Activated CD4-positive, CD25-positive, alpha-beta regulatory T cell treated with anti-CD3 and anti-CD28 coated beads, Interleukin-2, amount 50 U/mL, for 72 hours (primary cell): ENCODE measurements around the gene CDH23.

Source experiments
- DNase-seq: peaks from one replicate; pipeline ENCODE4 v3.0.0; 2021

The CDH23 gene

DNA sequence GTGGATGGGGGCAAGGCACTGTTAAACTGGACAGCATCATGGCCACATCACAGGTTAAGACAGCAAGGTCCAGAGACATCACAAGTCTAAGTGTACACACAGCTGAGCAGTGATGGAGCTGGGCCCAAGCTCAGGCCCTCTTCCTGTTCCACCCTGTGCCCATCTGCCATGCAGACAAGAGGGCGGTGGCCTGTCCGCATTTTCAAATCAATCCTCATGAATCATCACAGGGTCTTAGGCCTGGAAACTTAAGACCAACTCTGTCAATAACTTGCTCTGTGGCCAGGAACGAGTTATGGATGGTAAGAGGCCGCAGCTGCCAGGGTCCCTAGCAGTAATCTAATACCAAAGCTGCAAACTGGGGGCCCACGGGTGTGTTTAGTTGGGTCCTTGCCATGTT lies 319.7 kb downstream of the CDH23 start:
- no peak for DNase-seq

DNA sequence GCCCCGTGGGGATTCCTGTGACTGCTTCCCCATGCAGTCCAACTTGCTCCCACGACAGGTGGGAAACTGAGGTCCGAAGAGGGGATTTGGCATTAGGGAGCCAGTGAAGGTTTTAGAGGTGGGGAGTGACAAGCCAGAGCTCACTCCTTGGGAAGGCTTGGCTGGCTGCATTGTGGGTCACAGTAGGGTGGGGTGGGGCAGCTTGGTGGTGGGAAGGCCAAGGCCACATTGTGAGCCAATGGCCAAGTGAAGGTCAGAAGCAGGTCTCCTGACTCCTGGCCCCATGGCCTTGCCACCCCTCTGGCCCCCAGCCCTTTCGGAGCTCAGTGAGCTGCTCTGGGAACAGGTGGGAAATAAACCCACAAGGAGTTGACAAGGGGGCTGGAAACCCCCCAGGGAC lies 320.3 kb downstream of the CDH23 start:
- no peak for DNase-seq

DNA sequence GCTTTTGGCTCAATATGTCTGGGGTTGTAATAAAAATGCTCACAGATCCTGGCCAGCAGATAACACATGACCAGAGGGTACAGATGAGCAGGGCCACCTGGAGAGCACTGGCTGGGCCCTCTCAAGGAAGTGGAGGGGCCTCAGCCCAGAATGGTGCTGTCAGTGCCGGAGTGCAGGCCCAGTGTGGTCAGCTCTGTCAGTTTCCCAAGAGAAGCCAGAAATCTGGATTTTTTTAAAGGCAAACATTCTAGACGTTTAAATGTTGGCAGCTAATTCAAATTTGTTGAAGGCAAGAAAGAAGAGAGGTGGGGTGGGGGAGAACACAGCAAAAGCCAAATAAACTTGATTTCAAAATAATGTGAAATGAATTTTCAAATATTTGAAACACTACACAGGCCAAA lies 320.8 kb downstream of the CDH23 start:
- no peak for DNase-seq

DNA sequence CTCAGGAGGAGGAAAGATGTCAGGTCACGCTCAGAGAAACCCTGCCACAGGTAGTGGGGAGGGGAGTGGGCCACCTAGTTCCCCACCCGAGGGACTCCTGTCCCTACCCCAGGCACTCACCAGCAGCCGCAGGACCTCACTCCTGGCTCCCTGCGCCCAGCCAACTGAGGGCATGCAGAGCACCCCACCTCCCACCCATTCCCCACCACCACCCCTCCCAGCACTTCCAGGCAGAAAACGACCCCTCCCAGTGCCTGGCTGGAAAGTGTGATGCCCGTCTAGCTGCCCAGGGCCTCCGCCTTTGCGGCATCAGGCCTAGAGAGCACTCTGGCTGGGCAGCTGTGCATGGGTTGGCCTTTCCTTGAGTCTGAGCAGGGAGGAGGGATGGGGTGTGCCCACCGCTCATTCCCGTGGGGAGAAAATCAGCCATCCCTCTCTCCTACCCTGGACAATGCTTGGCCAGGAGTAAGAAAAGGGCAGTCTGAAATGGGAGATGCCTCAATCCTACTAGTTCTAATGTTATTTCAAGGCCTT lies 321.5 kb downstream of the CDH23 start:
- no peak for DNase-seq

DNA sequence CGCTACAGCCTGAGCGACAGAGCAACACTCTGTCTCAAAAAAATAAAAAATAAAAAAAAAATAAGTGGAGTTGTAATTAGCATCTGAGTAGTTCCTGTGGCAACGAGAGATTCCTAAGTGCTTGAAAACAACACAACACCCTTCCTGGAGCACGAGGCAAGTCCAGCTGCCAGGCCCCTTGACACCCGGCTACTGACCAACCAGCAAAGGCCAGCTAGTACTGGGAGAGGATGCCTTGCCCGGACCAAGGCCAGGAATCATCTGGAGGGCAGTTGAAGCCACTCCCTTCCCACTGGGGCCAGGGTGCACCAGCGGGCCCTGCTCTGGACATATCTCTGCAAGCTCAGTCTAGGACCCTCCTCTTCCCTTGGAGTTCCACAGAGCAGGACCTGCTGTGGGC lies 322.3 kb downstream of the CDH23 start:
- no peak for DNase-seq

DNA sequence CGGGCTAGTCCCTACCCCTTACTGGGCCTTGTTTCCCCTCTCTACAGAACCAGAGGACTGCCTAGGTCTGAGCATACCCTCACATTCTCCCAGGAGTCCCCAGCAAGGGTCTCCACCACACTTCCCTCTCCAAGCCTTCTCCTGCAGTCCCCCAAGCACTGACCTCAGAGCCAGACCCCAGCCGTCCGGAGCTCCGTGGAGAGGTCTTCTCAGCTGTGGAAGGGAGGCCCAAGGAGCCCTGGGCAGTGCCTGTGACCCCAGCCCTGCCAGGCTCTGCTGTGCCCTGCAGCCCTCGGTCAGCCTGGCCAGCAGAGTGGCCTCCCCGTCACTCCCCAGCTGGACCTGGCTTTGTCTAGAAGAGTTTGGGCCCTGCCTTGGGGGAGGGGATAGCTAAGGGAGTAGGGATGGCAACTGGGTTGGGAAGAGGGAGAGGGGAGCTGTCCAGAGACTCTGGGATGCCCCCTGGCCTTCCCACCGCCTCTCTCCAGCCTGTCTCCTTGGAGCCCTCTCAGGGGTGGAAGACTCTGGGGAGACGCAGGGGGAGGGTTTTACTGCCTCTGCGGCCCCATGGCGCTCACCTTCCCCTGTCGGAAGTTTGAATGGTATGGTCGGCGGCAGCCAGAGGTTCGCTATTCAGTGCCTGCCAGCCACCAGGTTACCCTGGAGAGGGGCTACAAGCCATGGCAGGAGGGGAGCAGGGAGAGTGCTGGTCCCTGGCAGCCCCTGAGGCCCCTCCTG lies 322.9 kb downstream of the CDH23 start, which contains the start of gene C10orf105:
Gene C10orf105, minus strand, starts transcription at position 315 of the 738 bp plus-strand sequence. CDS start 3,441 bp downstream, outside the sequence.
- no peak for DNase-seq

DNA sequence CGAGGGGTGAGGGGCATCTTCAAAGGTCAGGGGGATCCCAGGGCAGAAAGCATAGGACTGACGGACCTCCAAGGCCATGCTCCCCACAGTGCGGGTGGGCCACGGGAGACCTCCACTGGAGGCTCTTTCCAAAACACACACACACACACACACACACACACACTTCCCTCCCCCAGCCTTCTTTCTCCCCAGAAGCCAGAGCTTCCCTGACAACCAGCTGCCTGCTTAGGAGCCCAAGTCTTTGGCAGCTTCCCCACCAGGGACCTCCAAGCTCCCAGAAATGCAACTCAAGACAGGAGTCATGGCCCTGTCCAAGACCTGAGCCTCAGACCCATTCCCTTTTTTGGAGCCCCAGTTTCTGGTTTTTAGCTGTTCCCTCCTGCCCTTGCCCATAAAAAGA lies 323.6 kb downstream of the CDH23 start:
- DNase-seq = no peak

DNA sequence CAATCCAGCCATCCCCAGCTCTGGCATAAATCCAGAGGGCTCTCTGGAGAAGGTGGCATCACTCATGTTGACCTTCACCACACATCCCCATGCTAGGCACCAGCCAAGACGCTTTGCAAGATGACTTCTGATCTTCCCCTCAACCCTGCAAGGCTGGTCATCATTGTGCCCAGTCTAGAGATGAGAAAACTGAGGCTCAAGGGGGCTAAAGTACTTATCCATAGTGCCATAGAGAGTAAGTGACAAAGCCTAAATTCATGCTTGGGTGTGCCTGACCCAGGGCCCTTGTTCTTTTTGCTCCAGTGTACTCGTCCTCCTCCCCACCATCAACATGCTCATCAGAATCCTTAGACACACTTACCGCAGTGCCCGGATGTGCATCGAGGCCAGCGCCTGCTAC lies 324.6 kb downstream of the CDH23 start:
- DNase-seq = no peak

DNA sequence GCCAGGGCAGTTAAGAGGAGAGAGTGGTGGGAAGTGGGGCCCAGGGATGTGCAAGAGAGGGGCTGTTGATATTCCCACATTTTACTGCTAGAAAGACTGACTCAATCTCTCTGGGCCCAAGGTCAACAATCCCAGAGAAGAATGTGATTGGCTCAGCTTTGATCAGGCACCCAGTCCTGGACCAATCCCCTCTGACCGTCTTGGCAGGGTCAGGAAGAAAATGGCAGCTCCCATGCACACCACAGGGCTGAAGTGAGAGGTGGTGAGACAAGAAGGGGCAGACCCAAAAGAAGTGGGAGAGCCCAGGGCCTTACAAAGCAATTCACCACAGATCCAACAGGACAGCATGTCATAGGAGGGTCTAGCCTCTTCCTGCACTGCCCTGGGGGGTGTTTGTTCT lies 326.1 kb downstream of the CDH23 start:
- DNase-seq = no peak

DNA sequence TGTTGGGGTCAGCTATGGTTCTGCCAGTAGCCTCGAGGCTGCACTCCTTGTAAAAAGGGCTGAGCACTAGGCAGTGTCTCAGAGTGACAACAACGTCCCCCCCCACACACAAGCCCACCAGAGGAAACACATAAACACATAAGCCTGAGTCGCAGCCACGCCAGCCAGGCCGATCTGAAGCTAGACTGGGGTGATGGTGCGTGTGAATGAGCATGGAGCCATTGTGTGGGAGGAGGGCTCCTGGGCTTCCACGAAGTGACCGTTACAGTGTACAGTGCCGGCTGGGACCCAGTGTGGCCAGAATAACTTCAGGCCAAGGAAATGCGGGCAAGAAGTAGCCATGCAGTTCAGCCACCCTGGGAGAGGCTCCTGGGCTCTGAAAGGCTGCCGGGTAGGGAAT lies 326.6 kb downstream of the CDH23 start:
- DNase-seq = no peak

DNA sequence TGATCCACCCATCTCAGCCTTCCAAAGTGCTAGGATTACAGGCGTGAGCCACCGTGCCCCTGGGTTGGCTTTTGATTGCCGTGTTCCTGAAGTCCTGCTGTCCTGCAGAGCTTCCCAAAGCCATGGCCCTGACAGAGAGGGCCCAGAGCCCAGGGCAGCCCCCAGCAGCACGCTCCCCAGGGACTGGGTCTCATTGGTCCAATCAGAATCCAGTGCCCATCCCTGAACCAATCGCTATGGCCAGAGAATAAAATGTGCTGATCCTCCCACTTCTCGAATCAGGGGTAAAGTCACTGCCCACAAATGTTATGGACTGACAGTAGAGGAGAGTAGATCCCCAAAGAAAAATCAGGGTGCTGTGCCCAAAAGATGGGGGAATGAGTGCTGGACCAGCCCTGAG lies 327.8 kb downstream of the CDH23 start:
- no peak for DNase-seq

DNA sequence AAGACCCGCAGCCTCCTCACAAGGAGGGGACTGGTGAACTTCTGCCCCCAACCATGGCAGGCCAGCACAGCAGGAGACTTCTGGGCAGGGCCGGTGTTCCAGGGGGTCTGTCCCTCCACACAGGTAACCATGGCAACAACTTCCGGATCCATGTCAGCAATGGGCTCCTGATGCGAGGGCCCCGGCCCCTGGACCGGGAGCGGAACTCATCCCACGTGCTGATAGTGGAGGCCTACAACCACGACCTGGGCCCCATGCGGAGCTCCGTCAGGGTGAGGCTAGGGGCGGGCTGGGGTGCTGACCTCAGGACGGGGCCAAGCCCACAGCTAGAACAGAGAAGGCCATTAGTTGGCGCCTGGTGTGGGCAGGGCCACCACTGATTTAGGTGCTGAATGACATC lies 328.5 kb downstream of the CDH23 start:
- DNase-seq = no peak

DNA sequence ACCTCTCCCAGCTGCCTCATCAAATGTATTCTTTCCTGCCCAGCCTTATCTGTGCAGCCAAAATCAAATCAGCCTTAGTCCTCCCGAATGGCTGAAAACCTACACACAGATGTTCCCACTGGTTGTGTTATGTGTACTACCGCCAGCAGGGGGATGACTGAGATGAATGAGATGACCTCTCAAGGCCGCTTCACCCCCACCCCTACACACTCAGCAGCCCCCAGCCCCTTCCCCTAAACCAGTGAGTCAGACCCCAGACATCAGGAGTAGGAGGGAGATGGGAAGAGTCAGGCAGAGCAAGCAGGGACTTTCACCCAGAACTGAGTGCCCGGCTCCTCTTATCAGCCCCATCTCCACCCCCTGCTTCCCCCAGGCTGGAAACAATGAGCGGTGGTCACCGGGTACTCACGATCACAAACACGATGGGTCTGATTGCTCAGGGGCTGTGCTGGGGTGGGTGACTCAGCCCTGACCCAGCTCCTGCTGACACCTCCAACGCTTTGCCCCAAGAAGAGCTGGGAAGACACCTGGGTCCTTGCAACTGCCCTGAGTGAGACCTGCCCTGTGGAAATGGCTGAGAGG lies 329.4 kb downstream of the CDH23 start:
- DNase-seq = peak; percentile 63

DNA sequence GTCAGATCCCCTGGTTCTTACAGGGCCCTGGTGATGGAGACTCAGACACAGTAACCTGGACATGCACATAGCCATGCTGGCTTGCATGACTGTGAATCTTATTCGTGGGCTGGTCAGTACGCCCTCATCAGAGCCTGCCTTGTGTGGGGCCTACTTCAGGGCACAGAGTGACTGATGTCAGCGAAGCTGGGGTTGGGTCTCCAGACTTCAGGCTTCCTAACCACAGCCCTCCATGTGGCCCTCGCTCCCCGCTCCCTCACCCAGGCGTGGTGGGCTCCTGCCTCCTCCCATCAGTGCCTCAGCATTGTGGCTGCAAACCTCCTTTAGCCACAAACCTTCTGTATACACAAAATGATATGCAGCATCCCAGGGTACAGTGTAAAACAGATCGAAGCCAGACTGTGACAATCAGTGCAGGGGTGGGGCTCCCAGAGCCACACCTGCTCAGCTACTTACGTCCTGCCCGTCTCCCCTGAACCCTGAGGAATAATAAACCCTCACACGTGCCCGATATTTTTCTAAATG lies 329.9 kb downstream of the CDH23 start:
- DNase-seq = peak; percentile 45

DNA sequence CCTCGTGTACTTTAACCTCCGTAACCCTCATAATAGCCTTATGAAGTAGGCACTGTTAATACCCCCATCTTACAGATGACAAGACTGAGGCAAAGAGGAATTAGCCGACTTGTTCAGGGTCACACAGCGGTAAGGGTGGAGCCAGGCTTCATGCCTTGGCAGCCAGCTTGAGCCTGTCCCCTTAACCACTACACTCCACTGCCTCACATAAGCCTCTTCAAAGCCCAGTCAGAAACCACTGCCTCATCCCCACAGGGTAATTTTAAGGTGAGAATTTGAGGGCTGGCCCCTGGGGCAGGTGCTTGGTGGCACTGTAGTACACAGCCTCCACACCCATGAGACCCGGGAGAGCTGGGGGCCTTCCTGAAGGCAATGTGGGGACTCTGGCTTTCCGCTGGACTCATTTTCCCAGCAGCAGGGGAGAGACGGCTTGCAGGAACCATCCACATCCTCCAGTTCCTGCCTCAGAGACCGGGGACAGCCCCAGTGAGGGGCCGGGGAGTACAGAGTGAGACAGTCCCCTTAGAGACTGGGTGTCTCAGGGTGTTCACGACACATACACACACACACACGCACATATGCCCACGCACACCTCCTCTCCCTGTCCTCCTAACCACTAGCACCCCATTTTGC lies 330.5 kb downstream of the CDH23 start:
- DNase-seq = peak; percentile 59

DNA sequence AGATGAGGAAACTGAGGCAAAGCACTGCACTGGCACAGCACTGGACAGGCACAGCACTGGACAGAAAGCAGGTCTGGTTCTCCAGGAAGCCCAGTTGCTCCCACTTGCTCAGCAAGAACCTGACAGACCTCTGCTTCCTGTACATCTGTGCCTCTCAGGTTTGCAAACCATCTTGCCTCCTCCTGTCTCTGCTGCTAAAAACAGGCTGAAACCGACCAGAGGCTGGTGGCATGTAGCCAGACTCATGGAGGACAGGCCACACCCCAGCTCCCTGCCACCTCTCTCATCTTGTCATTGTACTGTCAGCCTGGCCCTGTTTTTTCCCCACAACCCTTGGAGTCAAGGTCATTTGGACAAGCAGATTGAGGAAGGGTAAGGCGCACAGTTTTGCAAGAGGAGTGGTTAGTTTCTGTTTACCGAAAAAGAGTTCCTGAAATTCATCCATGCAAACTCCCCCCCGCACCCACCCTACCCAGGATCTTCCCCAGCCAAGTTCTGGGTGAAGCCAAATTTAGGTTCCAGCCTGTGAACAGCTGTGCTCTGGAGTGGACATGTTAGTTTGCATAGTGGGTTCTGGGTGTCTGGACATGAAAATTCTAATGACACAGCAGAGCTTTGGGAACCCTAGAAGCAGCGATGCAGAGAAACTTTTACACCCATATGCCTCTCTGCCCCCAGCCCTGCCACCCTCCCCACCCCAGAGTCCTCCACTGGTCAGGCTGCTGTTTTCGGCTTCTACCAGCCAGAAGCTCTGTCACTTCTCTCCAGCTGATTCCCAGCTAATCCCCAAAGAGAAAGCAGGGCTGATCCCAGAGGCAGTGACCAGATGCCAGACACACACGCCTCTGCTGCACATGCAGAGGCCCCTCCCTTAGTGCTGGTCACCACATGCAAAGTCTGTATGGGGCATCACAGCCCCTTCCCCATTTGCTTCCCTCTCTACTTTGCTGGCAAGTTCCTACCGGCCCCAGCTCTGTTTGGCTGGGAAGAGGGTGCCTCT lies 331.3 kb downstream of the CDH23 start:
- peak; percentile 53 for DNase-seq

DNA sequence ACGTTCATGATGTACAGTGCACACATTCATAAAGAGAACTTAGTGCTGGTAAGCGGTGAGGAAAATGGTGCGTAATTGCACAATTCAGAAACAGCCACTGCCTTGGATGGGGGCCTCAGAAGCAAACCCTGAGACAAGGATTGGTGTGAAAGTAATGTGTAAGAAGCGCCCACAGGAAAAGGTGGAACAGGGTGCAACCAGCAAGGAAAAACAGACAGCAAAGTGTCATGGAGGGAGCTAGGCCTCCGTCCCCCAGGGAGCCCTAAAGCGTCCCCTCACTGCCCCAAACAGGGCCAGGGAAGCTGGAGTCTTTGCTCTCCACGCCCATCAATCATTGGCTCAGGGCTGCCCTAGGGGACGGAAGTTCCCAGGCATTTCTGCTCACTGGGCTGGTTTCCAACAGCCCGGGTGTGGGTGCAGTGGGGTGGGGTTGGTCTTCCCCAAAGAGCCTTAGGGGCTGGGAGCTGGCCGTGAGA lies 332.5 kb downstream of the CDH23 start:
- DNase-seq = no peak

DNA sequence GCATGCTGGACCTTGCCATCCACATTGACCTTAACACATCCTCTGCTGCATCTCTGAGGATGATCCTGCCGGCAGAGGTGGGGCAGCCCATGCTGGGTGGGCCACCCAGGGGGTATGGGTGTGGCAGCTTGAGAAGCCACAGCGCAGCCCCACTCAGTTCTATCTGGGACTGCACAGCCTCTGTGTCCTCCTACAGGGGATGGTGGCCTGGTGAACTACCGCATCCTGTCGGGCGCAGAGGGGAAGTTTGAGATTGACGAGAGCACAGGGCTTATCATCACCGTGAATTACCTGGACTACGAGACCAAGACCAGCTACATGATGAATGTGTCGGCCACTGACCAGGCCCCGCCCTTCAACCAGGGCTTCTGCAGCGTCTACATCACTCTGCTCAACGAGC lies 335.1 kb downstream of the CDH23 start:
- no peak for DNase-seq

DNA sequence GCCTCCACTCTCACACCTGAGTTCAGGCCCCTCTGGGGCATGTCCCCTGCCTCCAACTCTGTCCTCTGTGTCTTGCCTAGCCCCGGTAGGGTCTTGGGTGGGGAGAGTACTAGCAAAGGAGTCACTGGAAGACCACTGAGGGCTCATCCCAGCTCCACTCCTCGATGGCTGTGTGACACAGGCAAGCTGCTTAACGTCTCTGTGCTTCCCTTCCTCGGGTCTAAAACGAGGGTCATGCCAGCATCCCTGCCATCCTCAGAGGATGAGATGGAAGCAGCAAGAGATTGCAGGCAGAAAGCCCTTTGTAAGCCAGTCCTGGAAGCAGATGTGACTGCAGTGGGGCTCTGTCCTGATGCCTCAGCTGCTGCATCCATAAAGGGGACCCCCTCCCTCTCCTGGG lies 338.1 kb downstream of the CDH23 start:
- no peak for DNase-seq

DNA sequence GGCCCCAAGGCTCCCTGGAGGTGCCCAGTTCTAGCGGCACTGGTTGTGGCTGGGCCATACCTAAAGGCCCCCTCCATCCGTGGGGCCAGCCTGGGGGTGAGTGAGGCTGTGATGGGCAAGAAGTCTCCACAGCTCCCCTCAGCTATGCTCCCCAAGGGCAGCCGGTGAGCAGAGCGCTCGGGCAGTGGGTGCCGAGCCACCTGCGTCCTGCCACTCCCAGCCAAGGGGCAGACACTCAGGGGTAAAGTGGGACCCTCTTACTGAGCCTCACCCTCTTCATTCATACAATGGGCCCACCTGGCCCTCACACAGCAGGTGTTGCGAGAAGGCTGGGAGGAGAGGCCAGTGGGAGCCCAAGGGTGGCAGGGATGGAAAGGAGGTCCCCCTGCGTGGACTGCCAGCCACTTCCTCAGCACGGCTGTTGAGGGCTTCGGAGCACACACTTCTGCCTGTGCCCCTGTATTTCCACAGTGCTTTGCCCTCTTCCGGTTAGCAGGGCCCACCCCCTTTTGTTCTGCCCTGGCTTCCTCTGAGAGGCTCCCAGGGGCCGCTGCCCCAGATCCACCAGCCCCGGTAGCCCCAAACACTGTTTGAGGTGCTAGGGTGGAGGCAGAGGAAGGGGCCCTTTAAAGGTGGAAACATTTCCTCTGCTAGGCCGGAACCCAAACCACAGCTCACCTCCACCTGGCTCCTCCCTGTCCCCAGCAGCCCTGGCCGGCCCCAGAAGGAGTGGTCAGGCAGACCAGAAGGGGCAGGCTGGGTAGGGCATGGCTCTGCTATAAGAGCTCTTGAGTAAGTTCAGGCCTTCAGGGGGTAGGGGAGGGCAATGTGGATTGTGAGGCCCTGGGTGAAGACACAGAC lies 339.2 kb downstream of the CDH23 start:
- peak; percentile 54 for DNase-seq

DNA sequence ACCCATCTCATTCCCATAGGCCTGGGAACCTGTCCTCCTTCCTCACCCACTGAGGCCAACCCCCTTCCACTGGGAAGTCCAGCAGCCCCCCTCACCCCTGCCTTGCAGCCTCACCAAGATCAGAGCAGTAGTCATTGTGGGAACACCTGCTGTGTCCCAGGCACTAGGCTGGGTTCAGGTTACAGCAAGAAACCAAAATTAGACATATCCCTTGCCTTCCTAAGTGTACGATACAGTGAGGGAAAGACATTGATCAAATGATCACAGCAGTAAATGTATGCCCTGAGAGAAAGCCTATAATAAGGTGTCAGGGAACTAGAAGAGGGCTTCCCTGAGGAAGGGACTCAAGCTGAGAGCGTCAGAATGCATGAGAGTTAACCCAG lies 339.8 kb downstream of the CDH23 start:
- no peak for DNase-seq
